HG03442 (cell line): ENCODE measurements around the gene PML.
"Not testable (repeated sequence)": the region's sequence is repeated elsewhere in the genome, so short reads cannot be mapped to it uniquely, and the experiment has no call there.

Experiments used
- ATAC-seq: cut with Tn5 transposase; IDR thresholded peaks from one replicate; pipeline ENCODE4 v1.9.1; 2021; ENCODE audit warnings: mild to moderate bottlenecking, moderate library complexity; ENCODE audit not compliant: unreplicated experiment

PML gene

GRCh38 chr15:73957276-73957675 lies 37.2 kb upstream of the PML start:
- ATAC-seq: no peak

GRCh38 chr15:73957785-73958184 lies 36.7 kb upstream of the PML start:
- ATAC-seq: no peak

- ATAC-seq: no peak
Measured at GRCh38 chr15:73959012-73959581, 35.4 kb upstream of the PML start.

GRCh38 chr15:73959801-73960200 lies 34.7 kb upstream of the PML start:
- ATAC-seq: no peak

GRCh38 chr15:73960472-73961070 lies 33.9 kb upstream of the PML start:
- ATAC-seq: not testable (repeated sequence)

- no peak for ATAC-seq
Measured at GRCh38 chr15:73962433-73962832, 32.1 kb upstream of the PML start.

- peak; percentile 56 for ATAC-seq
Measured at GRCh38 chr15:73964736-73965093, 29.8 kb upstream of the PML start.

DNA sequence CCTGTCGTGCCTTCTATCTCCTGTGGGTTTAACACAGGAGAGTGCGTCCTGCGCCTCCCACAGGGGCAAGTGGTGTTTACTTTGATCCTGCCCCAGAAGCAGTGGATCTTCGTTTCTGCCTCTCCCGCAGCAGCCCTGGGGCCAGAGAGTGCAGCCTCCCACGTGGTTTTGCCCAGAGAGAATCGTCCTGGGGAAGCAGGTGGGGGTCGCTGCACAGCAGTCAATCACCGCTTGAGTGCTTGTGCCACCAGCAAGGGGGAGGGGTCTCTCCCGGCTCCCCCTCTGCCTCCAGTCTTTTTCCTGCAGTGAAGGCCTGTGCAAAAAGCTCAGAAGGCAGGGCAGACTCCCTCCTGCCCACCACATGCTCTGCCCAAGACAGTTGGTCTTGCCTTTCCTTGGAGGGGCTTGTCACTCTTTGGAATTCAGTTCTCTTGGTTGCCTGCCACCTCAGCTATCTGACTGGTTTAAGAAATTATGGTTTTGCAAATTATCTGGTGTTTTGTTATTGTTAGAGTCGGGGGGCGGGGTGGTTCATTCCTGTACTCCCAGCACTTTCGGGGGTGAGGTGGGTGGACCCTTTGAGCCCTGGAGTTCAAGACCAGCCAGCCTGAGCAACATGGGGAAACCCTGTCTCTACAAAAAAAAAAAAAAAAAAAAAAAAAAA lies 29.3 kb upstream of the PML start:
- peak; percentile 24 for ATAC-seq

GRCh38 chr15:73965758-73966113 lies 28.8 kb upstream of the PML start:
- ATAC-seq: peak; percentile 56

GRCh38 chr15:73968461-73968860 lies 26.1 kb upstream of the PML start:
- ATAC-seq: no peak

DNA sequence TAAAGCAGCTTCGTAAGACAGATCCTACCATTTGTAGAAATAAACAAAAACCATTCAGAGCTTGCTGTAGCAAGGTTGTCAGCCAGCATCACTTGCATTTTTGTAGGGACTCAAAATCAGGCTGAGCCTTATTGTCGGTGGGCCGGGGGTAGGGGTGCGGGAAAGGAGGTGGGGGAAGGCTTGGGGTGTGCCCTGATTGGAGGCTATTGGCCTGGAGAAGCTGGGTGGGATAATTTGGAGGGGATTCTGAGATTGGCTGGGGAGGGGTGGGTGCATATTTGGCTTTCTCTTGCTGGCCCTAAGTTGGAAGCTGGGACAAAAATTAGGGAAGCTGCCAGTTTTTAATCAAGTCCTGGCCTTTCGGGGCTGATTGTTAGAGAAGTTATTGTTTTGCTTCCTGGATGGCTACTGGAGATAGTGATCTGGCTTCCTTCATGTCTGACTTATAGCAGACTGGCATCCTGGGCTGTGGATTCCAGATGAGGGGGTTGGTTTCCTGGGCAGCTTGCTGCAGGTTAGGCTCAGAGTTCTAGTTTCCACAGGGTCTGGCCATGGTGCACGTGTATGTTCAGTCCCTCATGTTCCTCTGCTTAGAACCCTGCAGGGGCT lies 25.3 kb upstream of the PML start:
- no peak for ATAC-seq

GRCh38 chr15:73972984-73973682 lies 21.4 kb upstream of the PML start:
- ATAC-seq: no peak

- ATAC-seq: not testable (repeated sequence)
Measured at GRCh38 chr15:73973683-73974200, 20.8 kb upstream of the PML start.

DNA sequence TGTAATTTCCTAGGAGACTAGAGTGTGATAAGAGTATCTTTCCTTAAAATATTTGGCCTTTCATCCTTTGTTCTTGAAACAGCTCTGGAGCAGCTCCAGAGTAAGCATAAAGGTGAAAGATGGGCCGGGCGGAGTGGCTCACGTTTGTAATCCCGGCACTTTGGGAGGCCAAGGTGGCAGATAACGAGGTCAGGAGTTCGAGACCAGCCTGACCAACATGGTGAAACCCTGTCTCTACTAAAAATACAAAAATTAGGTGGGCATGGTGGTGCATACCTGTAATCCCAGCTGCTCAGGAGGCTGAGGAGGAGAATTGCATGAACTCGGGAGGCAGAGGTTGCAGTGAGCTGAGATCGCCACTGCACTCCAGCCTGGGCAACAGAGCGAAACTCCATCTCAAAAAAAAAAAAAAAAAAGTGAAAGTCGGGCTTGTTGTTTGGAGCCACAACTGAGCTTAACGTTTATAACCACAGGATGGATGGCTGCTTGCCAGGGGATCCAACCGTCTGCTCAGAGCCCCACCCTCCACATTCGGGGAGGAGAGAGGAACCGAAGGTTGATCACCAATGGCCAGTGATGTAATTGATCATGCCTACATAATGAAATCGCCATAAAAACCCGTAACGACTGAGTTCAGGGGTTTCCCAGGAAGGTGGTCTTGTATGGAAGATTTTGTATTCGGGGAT lies 18.9 kb upstream of the PML start:
- not testable (repeated sequence) for ATAC-seq

DNA sequence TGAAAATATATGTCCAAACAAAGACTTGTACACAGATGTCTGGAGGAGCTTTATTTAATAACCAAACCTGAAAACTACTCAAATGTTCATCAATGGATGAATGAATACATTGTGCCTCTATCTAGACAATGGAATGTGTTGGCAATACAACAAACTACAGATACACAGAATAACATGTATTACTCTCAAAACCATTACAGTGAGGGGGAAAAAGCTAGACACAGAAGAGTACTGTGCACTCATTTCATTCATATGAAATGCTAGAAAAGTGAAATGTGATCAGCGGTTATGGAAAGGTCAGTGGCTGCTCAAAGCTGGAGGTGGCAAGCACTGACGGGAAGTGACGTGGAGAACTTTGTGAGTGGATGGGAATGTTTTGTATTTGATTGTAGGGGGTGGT lies 15.6 kb upstream of the PML start:
- ATAC-seq: no peak

DNA sequence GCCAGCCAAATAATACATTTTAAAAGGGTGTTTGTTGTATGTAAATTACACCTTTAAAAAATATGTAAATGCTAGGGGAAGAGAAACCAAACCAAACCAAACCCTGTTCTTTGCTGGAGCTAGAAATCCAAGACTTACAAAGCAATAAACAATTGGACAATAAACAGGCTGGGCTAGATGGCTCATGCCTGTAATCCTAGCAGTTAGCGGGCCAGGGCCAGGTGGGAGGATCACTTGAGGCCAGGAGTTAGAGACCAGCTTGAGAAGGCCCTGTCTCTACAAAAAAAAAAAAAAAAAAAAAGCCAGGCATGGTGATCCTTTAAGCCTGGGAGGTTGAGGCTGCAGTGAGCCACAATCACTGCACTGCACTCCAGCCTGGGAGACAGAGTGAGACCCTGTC lies 14.9 kb upstream of the PML start:
- ATAC-seq: no peak

- ATAC-seq: no peak
Measured at GRCh38 chr15:73981761-73982221, 12.7 kb upstream of the PML start.

GRCh38 chr15:73982222-73982962 lies 12.1 kb upstream of the PML start:
- no peak for ATAC-seq

DNA sequence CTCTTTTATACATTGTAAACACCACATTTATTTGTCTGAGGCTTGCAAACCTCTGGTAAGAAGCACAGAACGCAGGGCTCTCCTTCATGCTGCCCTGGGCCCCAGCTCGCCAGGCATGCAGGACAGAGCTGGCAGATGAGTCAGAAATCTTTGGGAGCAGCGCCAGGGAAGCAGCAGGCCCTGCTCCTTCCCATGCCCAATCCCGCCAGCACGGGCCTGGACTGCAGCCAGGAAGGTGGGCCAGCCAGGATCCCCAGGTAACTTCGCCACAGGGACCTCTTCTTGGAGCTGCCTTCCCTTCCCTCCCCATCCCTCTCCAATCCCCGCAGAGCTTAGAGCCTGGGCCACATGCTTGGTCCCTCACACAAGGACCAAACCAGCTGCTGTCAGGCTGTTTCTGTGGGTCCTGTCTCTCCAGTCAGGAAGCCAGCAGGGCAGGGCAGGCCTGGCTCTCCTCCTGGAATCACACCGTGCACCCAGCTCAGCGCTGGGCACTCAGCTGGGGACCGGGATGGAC lies 11.2 kb upstream of the PML start:
- no peak for ATAC-seq

DNA sequence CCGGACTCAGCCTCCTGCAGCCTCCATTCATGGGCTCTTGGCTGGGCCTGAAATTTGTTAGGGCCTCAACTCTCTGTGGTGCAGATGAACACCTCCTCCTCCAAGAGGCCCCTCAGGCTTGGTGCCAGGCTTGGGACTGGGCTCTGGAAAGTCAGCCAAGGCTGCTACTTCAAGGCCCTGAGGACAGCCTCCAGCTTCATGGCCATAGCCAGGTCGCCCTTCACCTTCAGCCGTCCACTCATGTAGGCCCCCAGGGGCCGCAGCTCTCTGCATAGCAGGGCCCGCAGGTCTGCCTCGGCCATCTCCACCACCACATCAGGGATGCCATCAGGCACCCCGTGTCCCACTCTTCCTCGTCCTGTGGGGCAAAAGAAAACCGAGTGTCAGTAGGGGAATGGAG lies 10.7 kb upstream of the PML start:
- no peak for ATAC-seq
